Measurements from ENCODE around the gene RNF39. TPM values are rescaled to one million over a fixed set of nuclear protein-coding genes. Genes with fewer than 3 reads are reported as not detected.

RNF39 gene
- total RNA-seq, 6 experiments from 2014 or later, result not detected

- Mint-ChIP-seq H3K9me3 (no peaks in the 10 kb centered on the region), H3K4me3 (peak overlapping the region; percentile 78), H3K36me3 (ENCODE audit: low read depth) (no peaks in the 10 kb centered on the region), H3K27ac (no peak overlapping the region), H3K27me3 (ENCODE audit: insufficient read depth) (peaks cover 36% of the 10 kb centered on the region), H3K4me1 (ENCODE audit: low read depth) (peaks cover 44% of the 10 kb centered on the region)
- DNase-seq, result no peak
- no peak for TF ChIP-seq CTCF (IDR thresholded peaks at IDR 0.05)
Observed at GRCh38 chr6:30100154-30100553, 24.6 kb upstream of the RNF39 start.

- no peak for TF ChIP-seq CTCF (IDR thresholded peaks at IDR 0.05)
- Mint-ChIP-seq H3K36me3 (ENCODE audit: low read depth) (no peaks in the 10 kb centered on the region), H3K27me3 (ENCODE audit: insufficient read depth) (peaks cover 39% of the 10 kb centered on the region), H3K4me1 (ENCODE audit: low read depth) (peaks cover 35% of the 10 kb centered on the region), H3K9me3 (no peaks in the 10 kb centered on the region), H3K4me3 (no peak overlapping the region), H3K27ac (no peak overlapping the region)
- DNase-seq, result no peak
Observed at GRCh38 chr6:30097902-30098768, 22.6 kb upstream of the RNF39 start.

- no peak for TF ChIP-seq CTCF (IDR thresholded peaks at IDR 0.05)
- Mint-ChIP-seq H3K36me3 (ENCODE audit: low read depth) (no peaks in the 10 kb centered on the region), H3K9me3 (no peaks in the 10 kb centered on the region), H3K4me3 (no peak overlapping the region), H3K4me1 (ENCODE audit: low read depth) (peaks cover 31% of the 10 kb centered on the region), H3K27me3 (ENCODE audit: insufficient read depth) (peaks cover 47% of the 10 kb centered on the region), H3K27ac (no peak overlapping the region)
- no peak for DNase-seq
Observed at GRCh38 chr6:30096829-30097228, 21.3 kb upstream of the RNF39 start.

GRCh38 chr6:30093951-30094661 lies 18.5 kb upstream of the RNF39 start:
- DNase-seq, result no peak
- TF ChIP-seq CTCF (IDR thresholded peaks at IDR 0.05), result no peak
- Mint-ChIP-seq H3K4me1 (ENCODE audit: low read depth) (peaks cover 29% of the 10 kb centered on the region), H3K4me3 (no peak overlapping the region), H3K27ac (no peak overlapping the region), H3K36me3 (ENCODE audit: low read depth) (peaks cover 6% of the 10 kb centered on the region; the same call in 1 of the 2 replicates), H3K27me3 (ENCODE audit: insufficient read depth) (peaks cover 45% of the 10 kb centered on the region), H3K9me3 (no peaks in the 10 kb centered on the region; the same call in 1 of the 2 replicates)

GRCh38 chr6:30092852-30093543 lies 17.4 kb upstream of the RNF39 start:
- no peak for TF ChIP-seq CTCF (IDR thresholded peaks at IDR 0.05)
- peaks cover 42% of the 10 kb centered on the region for H3K27me3 Mint-ChIP-seq (ENCODE audit: insufficient read depth)
- peaks cover 6% of the 10 kb centered on the region; the same call in 1 of the 2 replicates for H3K36me3 Mint-ChIP-seq (ENCODE audit: low read depth)
- no peak overlapping the region for H3K4me3 Mint-ChIP-seq
- no peak overlapping the region for H3K27ac Mint-ChIP-seq
- no peak for DNase-seq
- peaks cover 29% of the 10 kb centered on the region for H3K4me1 Mint-ChIP-seq (ENCODE audit: low read depth)
- H3K9me3 Mint-ChIP-seq, result no peaks in the 10 kb centered on the region; the same call in 1 of the 2 replicates
